ENCODE results near the gene SH3BP2. TPM values are rescaled to one million over a fixed set of nuclear protein-coding genes. Genes with fewer than 3 reads are reported as not detected.

The SH3BP2 gene
- polyA plus RNA-seq, 1 of the 3 experiments (the other 2 are of a cell fraction): 25.2 TPM

GRCh38 chr4:2810388-2810787 is 17.5 kb downstream of the SH3BP2 start:
- Histone ChIP-seq H4K20me1 (ENCODE audit: insufficient read depth) (no peaks in the 10 kb centered on the region), H3K79me2 (ENCODE audit: insufficient read depth) (no peaks in the 10 kb centered on the region), H3K4me1 (ENCODE audit: control insufficient read depth in 1 of 2, insufficient read depth in 2 of 2, low read depth in 1 of 2, low read length in 1 of 2) (peaks cover 0 to 68% of the 10 kb centered on the region in 2 experiments; a peak in 1 of 4 replicates), H3F3A (replicated peaks; ENCODE audit: insufficient read depth) (no peaks in the 10 kb centered on the region), H3K4me3 (ENCODE audit: low read depth in 2 of 2, low read length in 1 of 2) (no peak overlapping the region), H3K36me3 (replicated peaks in 1 of 2; ENCODE audit: control insufficient read depth in 1 of 2, insufficient read depth in 2 of 2, low read length in 1 of 2) (no peaks in the 10 kb centered on the region), H3K9ac (no peak overlapping the region), H2AFZ (ENCODE audit: low read depth) (no peak overlapping the region), H3K9me3 (no peaks in the 10 kb centered on the region), H3K4me2 (no peak overlapping the region), H3K9me2 (no peaks in the 10 kb centered on the region), H3K27me3 (ENCODE audit: insufficient read depth) (no peaks in the 10 kb centered on the region), H3K27ac (ENCODE audit: low read depth in 2 of 2, low read length in 1 of 2) (peak overlapping the region in 1 of 2 experiments; percentile 11; a peak in 1 of 4 replicates)
- ChIA-PET CTCF (no interaction called here), POLR2A (interaction anchor here (1.2 to 2.0 kb wide), 2 partner anchors 8 to 12 kb away, joined by 4 to 8 read pairs; no protein-coding TSS in a partner anchor)
- 96% methylated on average over 3 of the region's 10 CpGs for WGBS (ENCODE audit: low lambda C conversion rate)
- no peak for DNase-seq
- TF ChIP-seq MXI1 (IDR thresholded peaks at IDR 0.05; ENCODE audit: low read depth, low read length) (no peak), FOXM1 (IDR thresholded peaks at IDR 0.05; ENCODE audit: low read depth) (no peak), GATA2 (CRISPR knock-in tag; IDR thresholded peaks at IDR 0.05) (no peak), YY1 (IDR thresholded peaks at IDR 0.05; ENCODE audit: low read depth) (no peak), TAF1 (IDR thresholded peaks at IDR 0.05; ENCODE audit: borderline replicate concordance, low read depth, low read length) (no peak), EP300 (IDR thresholded peaks at IDR 0.05; ENCODE audit: borderline replicate concordance in 1 of 2, low read depth in 1 of 2, low read length in 1 of 2) (no peak), NFIC (IDR thresholded peaks at IDR 0.05; ENCODE audit: borderline replicate concordance) (no peak), CHD2 (IDR thresholded peaks at IDR 0.05; ENCODE audit: low read length, partially characterized antibody) (no peak), NRF1 (IDR thresholded peaks at IDR 0.05; ENCODE audit: low read depth, low read length) (no peak)

GRCh38 chr4:2811830-2812611 is 19.1 kb downstream of the SH3BP2 start:
- no peaks in the 10 kb centered on the region for H4K20me1 ChIP-seq (ENCODE audit: insufficient read depth)
- peaks cover 5% of the 10 kb centered on the region; the same call in 1 of the 2 replicates for H3K9me3 ChIP-seq
- DNase-seq: peak; percentile 82
- H3K9ac ChIP-seq: no peak overlapping the region; the same call in 1 of the 2 replicates
- peak overlapping the region; percentile 78; the same call in 1 of the 2 replicates for H2AFZ ChIP-seq (ENCODE audit: low read depth)
- H3K9me2 ChIP-seq: no peaks in the 10 kb centered on the region
- no peaks in the 10 kb centered on the region for H3K27me3 ChIP-seq (ENCODE audit: insufficient read depth)
- 0 out of 2 replicates have a peak, but pooled peaks cover under 1% of the 10 kb centered on the region for H3K79me2 ChIP-seq (ENCODE audit: insufficient read depth)
- H3F3A ChIP-seq (replicated peaks; ENCODE audit: insufficient read depth): peaks cover 4% of the 10 kb centered on the region
- H3K4me2 ChIP-seq: peak overlapping the region; percentile 19; the same call in 1 of the 2 replicates
- H3K36me3 ChIP-seq (replicated peaks in 1 of 2; ENCODE audit: control insufficient read depth in 1 of 2, insufficient read depth in 2 of 2, low read length in 1 of 2): peaks cover 0 to 5% of the 10 kb centered on the region in 2 experiments
- POLR2A ChIA-PET: interaction anchor here (0.6 kb wide), 1 partner anchor 44 kb away, joined by 3 read pairs; no protein-coding TSS in a partner anchor
- peak overlapping the region; percentile 15 to 81; a peak in 3 of 4 replicates for H3K27ac ChIP-seq (ENCODE audit: low read depth in 2 of 2, low read length in 1 of 2)
- H3K4me1 ChIP-seq (ENCODE audit: control insufficient read depth in 1 of 2, insufficient read depth in 2 of 2, low read depth in 1 of 2, low read length in 1 of 2): peaks cover 0 to 53% of the 10 kb centered on the region in 2 experiments; a peak in 1 of 4 replicates
- CTCF ChIA-PET: interaction anchor here (1.2 kb wide), 1 partner anchor 36 kb away, joined by 3 read pairs; no protein-coding TSS in a partner anchor
- TF ChIP-seq GABPA (IDR thresholded peaks at IDR 0.05; ENCODE audit: low read depth) (peak; percentile 65), TAF1 (IDR thresholded peaks at IDR 0.05; ENCODE audit: borderline replicate concordance, low read depth, low read length) (0 out of 2 replicates have a peak, but pooled peaks have one; percentile 9), GATA2 (CRISPR knock-in tag; IDR thresholded peaks at IDR 0.05) (no peak), RXRA (IDR thresholded peaks at IDR 0.05; ENCODE audit: borderline replicate concordance, low read depth) (no peak), POLR2AphosphoS5 (IDR thresholded peaks at IDR 0.05; ENCODE audit: low read depth, low read length) (no peak), MXI1 (IDR thresholded peaks at IDR 0.05; ENCODE audit: low read depth, low read length) (peak; percentile 36; the same call in 1 of the 2 replicates), RCOR1 (IDR thresholded peaks at IDR 0.05; ENCODE audit: low read length) (no peak)
- H3K4me3 ChIP-seq (ENCODE audit: low read depth in 2 of 2, low read length in 1 of 2): no peak overlapping the region
- 73% methylated on average over 5 of the region's 21 CpGs for WGBS (ENCODE audit: low lambda C conversion rate)

Data from SK-N-SH (cell line).